ENCODE results near the gene UBE2G2.

GRCh38 chr21:44834951-44835646 is 33.5 kb upstream of the UBE2G2 start:
- TF ChIP-seq POLR2A (IDR thresholded peaks at IDR 0.05) (no peak), CTCF (IDR thresholded peaks at IDR 0.05) (no peak)
